GM12874 (cell line): Measurements from ENCODE around the gene CCSER1.

Experiments used
- TF ChIP-seq, protein P1 (sequence below): IDR thresholded peaks from 2 replicates; pipeline ENCODE4 v1.5.1; 2011; ENCODE audit warnings: low read depth, mild to moderate bottlenecking, control low read depth, low read length, moderate library complexity; ENCODE audit not compliant: insufficient read depth

The CCSER1 gene

DNA sequence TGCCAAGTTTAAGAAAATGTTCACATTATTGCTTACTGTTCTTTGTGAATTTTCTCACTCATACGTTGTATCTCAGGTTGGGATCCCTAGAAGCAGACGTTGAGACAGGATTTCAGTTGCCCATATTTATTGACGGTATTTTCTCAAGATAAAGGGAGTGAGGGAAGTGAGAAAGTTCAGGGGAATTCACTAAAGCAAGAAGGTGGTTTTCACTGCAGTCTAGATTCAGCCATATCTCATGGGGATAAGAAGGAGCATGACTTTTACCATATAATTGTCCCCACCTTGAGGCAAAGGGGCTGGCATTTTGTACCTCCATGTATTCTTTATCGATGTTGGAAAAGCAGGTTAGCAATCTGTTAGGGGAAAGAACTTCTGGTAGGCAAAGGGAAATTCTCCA lies 543.0 kb downstream of the CCSER1 start:
- TF ChIP-seq, protein P1, sequence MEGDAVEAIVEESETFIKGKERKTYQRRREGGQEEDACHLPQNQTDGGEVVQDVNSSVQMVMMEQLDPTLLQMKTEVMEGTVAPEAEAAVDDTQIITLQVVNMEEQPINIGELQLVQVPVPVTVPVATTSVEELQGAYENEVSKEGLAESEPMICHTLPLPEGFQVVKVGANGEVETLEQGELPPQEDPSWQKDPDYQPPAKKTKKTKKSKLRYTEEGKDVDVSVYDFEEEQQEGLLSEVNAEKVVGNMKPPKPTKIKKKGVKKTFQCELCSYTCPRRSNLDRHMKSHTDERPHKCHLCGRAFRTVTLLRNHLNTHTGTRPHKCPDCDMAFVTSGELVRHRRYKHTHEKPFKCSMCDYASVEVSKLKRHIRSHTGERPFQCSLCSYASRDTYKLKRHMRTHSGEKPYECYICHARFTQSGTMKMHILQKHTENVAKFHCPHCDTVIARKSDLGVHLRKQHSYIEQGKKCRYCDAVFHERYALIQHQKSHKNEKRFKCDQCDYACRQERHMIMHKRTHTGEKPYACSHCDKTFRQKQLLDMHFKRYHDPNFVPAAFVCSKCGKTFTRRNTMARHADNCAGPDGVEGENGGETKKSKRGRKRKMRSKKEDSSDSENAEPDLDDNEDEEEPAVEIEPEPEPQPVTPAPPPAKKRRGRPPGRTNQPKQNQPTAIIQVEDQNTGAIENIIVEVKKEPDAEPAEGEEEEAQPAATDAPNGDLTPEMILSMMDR: no peak

DNA sequence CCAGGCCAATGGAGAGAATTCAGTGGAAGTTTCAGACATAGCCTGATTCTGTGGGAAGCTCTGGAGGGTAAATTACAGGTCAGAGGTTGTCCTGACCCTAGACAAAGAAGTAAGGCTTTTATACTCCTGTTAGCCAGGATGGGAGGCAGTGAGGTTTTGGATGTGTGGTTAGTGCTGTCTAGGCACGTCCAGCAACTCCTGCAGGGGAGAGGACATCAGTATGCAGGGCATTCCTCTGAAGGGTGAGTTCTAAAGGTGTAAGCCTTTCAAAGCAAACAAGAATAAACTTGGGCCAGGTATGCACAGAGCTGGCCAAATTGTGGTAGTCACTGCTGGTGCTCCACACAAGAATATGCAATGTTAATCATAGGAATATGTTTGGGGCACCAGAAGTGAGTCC lies 562.5 kb downstream of the CCSER1 start:
- TF ChIP-seq, protein P1: no peak

DNA sequence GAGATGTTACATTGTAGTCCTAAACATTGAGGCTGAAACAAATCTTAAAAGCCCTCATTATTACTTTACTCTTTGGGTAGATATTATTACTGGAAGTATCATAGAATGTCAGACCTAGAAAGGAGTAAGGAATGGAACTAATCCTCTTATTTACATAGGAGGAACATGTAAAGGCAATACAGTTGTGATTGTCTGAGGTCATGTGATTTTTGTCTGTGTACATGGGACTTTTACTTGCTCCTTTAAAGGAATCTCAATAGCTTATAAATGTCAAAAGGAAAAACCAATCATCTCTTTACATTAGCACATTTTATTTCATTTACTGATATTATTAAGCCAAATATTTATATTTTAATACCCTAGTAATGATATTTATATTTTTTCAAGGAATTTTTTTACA lies 568.2 kb downstream of the CCSER1 start:
- TF ChIP-seq, protein P1: no peak

DNA sequence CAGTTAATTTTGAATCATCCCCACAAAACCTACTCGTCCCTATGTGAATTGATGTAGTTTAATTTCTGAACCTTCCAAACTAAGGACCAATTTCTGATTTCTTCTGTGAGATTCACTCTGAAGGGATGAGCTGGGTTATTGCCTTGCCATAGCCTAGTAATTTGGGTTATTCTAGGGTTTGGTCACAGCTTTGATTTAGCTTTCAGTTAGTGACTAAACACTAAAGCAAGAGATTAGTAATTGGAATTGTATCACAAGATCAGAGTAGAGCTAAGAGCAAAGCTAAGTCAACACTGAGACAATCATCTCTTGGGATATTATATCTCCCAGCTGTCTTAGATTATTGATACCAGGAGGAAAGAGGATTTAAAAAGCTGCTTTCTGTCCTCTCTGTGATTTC lies 588.0 kb downstream of the CCSER1 start:
- TF ChIP-seq, protein P1: no peak

DNA sequence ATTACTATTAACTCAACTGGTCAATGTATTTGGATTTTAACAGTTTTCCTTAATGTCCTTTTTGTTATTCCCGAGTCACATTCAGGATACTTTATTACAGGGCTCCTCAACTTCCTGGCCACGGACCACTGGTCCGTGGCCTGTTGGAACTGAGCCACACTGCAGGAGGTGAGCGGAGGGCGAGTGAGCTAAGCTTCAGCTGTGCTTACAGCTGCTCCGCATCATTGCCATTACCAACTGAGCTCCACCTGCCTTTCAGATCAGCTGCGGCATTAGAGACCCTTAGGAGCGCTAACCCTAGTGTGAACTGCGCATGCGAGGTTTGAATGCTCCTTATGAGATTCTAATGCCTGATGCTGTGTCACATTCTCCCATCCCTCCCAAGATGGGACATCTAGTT lies 591.7 kb downstream of the CCSER1 start:
- TF ChIP-seq, protein P1: no peak

DNA sequence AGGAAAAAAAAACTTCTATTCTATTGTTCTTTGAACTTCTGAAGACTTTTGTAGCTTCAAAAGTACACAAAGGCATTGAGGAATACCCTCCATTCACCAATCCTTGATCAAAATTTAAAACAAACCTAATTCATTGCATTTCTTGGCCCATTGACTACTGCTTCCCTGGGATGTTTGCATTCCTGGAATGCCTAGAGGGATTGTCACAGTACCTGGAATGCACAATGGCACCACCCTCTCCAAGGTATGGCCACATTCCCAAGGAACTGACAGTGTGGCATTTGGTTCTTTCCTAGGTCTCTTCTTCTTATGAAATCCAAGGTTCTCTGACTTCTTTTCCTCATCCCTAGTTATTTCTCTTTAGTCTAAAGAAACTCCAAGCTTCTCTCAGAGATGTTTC lies 600.7 kb downstream of the CCSER1 start:
- TF ChIP-seq, protein P1: no peak

DNA sequence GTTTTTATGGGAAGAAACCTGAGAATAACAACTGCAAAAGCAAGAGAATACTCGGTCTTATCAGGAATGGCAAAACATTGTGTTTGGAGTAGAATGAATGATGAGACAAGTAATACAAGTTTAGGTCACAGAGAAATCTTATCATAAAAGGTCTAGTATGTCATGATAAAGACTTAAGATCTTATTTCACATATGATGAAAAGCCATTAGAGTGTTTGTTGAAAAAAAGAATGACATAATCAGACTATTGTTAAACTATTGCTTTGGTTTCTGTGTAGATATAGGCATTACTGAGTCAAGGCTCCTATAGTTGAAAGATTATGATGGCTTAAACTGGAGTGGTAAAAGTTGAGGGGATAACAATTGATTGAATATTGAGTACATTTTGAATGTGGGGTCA lies 603.6 kb downstream of the CCSER1 start:
- TF ChIP-seq, protein P1: no peak

DNA sequence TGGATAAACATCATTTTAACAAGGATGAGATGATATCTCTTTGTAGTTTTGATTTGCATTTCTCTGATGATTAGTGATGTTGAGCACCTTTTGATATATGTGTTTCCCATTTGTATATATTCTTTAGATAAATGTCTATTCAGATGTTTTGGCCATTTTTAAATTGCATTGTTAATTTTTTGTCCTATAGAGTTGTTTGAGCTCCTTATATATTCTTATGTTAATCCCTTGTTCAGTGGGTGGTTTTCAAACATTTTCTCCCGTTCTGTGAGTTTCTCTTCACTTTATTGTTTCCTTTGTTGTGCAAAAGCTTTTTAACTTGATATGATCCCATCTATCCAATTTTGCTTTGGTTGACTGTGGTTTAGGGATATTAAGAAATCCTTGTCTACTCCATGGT lies 606.0 kb downstream of the CCSER1 start:
- TF ChIP-seq, protein P1: no peak
